HG02981 (cell line): ENCODE measurements around the gene IGFL2.
"Not testable (repeated sequence)": the region's sequence is repeated elsewhere in the genome, so short reads cannot be mapped to it uniquely, and the experiment has no call there.

ENCODE experiments used
- ATAC-seq: cut with Tn5 transposase; IDR thresholded peaks from one replicate; pipeline ENCODE4 v1.9.1; 2021; ENCODE audit warnings: mild to moderate bottlenecking, moderate library complexity; ENCODE audit not compliant: unreplicated experiment

The IGFL2 gene

GRCh38 chr19:46186717-46187101, 38.7 kb downstream of the IGFL2 start:
- ATAC-seq = no peak

GRCh38 chr19:46189971-46190888, 42.2 kb downstream of the IGFL2 start:
- no peak for ATAC-seq

- ATAC-seq = no peak
Observed at GRCh38 chr19:46191356-46191755, 43.3 kb downstream of the IGFL2 start.

- no peak for ATAC-seq
Observed at GRCh38 chr19:46191972-46192371, 43.9 kb downstream of the IGFL2 start.

DNA sequence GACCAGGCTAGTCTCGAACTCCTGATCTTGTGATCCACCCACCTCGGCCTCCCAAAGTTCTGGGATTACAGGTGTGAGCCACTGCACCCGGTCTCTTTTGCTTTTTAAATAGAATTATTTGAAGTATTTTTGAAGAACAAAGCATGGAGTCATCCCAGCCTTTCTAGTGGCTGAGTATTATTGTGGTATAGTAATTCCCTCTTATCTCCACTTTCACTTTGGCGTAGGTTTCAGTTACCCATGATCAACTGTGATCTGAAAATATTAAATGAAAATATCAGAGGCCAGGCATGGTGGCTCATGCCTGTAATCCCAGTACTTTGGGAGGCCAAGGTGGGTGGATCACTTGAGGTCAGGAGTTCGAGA, 44.6 kb downstream of the IGFL2 start:
- ATAC-seq = not testable (repeated sequence)

DNA sequence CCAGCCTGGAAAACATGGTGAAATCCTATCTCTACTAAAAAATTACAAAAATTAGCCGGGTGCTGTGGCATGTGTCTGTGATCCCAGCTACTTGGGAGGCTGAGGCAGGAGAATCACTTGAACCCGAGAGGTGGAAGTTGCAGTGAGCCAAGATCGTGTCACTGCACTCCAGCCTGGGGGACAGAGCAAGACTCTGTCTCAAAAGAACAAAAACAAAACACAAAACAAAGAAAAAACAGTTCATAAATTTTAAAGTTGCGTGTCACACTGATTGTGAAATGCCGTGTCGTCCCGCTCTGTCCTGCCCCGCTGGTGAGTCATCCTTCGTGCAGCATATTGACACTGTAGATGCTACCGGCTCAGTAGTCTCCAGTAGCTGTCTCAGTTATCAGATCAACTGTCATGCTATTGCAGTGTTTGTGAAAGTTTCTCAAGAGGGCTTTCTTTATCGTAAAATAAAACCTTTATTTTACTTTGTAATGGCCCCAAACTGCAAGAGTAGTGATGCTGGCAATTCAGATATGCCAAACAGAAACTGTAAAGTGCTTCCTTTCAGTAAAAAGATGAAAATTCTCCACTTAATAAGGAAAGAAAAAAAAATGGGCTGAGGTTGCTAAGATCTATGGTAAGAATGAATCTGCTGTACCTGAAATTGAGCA, 45.1 kb downstream of the IGFL2 start:
- ATAC-seq = no peak

- ATAC-seq = no peak
Observed at GRCh38 chr19:46193678-46194077, 45.6 kb downstream of the IGFL2 start.

- ATAC-seq = no peak
Observed at GRCh38 chr19:46195104-46195503, 47.1 kb downstream of the IGFL2 start.

GRCh38 chr19:46195919-46196318, 47.9 kb downstream of the IGFL2 start:
- not testable (repeated sequence) for ATAC-seq

GRCh38 chr19:46196410-46197124, 48.5 kb downstream of the IGFL2 start:
- ATAC-seq = no peak

GRCh38 chr19:46197314-46198070, 49.5 kb downstream of the IGFL2 start:
- ATAC-seq = no peak

DNA sequence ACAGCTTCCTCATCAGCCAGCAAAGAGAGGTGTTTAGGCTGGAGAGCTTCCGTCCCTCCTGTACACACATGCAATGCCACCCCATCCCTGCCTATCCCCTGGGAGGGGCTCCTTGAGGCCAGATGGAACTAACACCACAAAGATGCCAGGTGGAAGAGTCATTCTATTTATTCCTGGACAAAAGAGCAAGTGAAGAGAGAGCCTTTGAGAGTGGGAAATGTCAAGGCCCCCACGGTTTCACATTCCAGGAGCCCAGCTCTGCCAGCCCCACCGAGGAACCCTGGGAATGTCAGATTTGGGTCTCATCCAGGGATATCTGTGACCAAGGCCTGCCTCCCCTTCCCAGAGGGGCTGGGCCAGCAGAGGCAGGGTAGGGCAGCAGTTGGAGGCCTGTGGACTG, 50.7 kb downstream of the IGFL2 start:
- no peak for ATAC-seq

GRCh38 chr19:46201454-46202310, 53.6 kb downstream of the IGFL2 start:
- ATAC-seq = no peak

- no peak for ATAC-seq
Observed at GRCh38 chr19:46202426-46202825, 54.4 kb downstream of the IGFL2 start.

- ATAC-seq = no peak
Observed at GRCh38 chr19:46202872-46203860, 55.1 kb downstream of the IGFL2 start.

DNA sequence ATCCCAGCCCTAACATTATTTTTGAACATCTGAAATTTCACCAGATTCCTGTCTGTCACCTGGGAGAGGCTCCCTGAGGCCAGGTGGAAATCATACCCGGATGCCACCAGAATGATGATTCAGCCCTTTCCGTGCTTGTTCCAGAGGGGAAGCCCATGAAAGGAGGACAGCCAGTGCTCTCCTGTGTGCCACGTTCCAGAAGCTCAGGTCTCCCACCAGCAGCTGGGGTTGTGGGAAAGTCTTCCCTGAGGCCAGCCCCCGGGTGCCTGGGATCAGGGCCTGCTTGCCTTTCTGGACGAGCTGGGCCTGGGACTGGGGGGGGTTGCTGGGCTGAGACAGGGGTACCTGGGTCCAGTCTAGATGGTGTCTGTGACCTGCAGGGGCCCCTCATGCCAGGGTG, 56.0 kb downstream of the IGFL2 start:
- no peak for ATAC-seq

DNA sequence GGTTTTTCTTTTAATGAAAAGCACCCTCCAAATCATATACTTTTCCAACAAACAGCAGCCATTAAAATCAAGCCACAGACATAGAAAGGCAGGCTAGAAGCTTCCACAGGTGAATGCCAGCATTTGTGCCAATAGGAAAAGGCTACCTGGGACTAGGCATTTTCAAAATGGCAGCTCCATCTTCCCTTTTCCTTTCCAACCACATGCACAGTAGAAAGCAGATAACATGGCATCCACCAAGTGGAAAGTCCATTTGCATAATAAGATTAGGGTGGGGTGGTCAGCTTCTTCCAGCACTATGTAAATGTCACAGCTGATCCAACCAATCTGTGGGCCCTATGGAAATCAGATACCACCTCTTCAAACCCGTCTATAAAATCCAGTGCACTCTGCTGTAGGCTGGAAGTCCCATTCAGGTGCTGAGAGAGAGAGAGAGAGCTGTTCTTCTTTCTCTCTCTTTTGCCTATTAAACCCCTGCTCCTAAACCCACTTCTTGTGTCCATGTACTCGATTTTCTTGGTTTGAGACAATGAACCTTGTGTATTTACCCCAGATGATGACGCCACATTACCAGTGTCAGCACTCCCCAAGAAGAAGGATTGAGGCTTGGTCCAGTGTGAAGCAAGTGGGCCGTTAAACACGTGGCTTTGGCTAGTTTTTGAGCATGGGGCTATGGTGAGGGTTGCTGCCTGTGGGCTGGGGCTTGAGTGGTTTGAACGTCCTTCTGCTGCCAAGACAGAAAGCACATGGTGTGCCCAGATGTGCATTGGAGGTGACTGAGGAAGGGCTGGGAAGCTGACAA, 57.3 kb downstream of the IGFL2 start:
- no peak for ATAC-seq

DNA sequence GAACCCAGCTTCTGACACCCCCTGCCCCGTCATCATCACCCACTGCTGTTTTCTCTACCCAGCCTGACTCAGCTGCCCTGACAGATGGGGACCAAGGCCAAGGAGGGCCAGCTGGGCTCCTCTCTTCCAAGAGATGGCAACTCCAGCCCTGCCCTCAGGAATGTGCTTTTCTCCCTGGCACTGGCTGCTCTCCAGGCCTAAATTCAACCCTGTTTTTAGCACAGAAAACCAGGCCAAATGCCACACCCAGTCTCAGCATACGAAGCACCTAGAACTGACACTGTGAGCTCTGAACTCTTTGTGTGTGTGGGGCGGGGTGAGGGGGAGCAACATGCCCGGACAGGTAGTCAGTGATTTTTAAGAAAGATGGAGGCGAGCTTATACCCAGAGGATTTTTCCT, 58.1 kb downstream of the IGFL2 start:
- no peak for ATAC-seq
